Adrenal gland (tissue), 12 donors: ENCODE results near the gene FAM181A. TPM values are rescaled to one million over a fixed set of nuclear protein-coding genes. Genes with fewer than 3 reads are reported as not detected.

Source experiments
- DNase-seq, 7 donors: peaks; one replicate each; pipeline ENCODE4 v3.0.0-alpha.2; 2019 to 2020
- H3K27ac ChIP-seq, 5 donors: fragments of 200-600 bp; sonication (generic) in 4 of 5; 1 replicate in 3 of 5; 2 replicates in 2 of 5; pipeline versions ENCODE4 v1.5.1 to v1.8.0; 2016 to 2020; ENCODE audit warnings: mild to moderate bottlenecking in 1 of 5
- H3K27me3 ChIP-seq: fragments of 200-600 bp; 2 replicates; pipeline ENCODE4 v1.8.0; 2021
- H3K36me3 ChIP-seq, 2 donors: fragments of 200-600 bp; replicated peaks in 1 of 2; 1 replicate in 1 of 2; 2 replicates in 1 of 2; pipeline versions ENCODE4 v1.5.1 to v1.8.0; 2018 to 2022
- H3K4me1 ChIP-seq, 2 donors: fragments of 200-600 bp; replicated peaks in 1 of 2; 1 replicate in 1 of 2; 2 replicates in 1 of 2; pipeline versions ENCODE4 v1.5.1 to v1.8.0; 2018 to 2021
- H3K4me3 ChIP-seq, 4 donors: fragments of 200-600 bp; sonication (generic) in 3 of 4; one replicate each; pipeline ENCODE4 v1.5.1; 2016 to 2018
- H3K9me3 ChIP-seq, 3 donors: fragments of 200-600 bp; sonication (generic) in 1 of 3; replicated peaks in 1 of 3; 1 replicate in 2 of 3; 2 replicates in 1 of 3; pipeline versions ENCODE4 v1.5.1 to v1.8.0; 2016 to 2021
- POLR2A ChIP-seq, 2 donors: fragments of 450-650 bp; IDR thresholded peaks; one replicate each; pipeline ENCODE4 v1.6.1; 2017; ENCODE audit warnings: antibody characterized with exemption in 2 of 2, mild to moderate bottlenecking in 2 of 2, moderate library complexity in 1 of 2
- WGBS, 4 donors: extraction: QIAGEN DNeasy Blood & Tissue Kit in 2 of 4; methylation state at CpG; one replicate each; pipeline versions ENCODE4 v1.1.5 to v1.1.7; 2013 to 2017; 5-methylcytosine and 5-hydroxymethylcytosine counted together
- intact Hi-C, 2 donors: fragments of 100-400 bp; cut with DNase I; formaldehyde crosslinking; loops; one replicate each; pipeline versions ENCODE4 v1.14.1 to v1.15.0; 2022 to 2023
- polyA plus RNA-seq, 3 donors: library from polyadenylated mRNA; stranded (reverse); fragments of 200-250 nt in 2 of 3; fragments of 350-450 nt in 1 of 3; fragmentation: Illumina TruSeq in 1 of 3; extraction: RNeasy Lipid Tissue Mini Kit (QIAGEN cat#74804) in 1 of 3; gene quantifications; one replicate each; pipeline ENCODE4 v1.2.3, GENCODE V29; 2013 to 2014
- total RNA-seq, 9 donors: library from RNA; depleted of rRNA in 4 of 9; stranded (reverse); fragments of >200 nt in 4 of 9; fragments of 120-200 nt in 1 of 9; fragmentation: NEBNext Ultra II Directional in 1 of 9; extraction: Animal tissue kit (Norgen Biotek cat#: 25700) in 1 of 9; gene quantifications; one replicate each; pipeline versions ENCODE4 v1.1.0 to v1.2.4, GENCODE V29; 2013 to 2023
- TF ChIP-seq, protein P1 (sequence below), 6 experiments: fragments of 450-650 bp in 4 of 6; fragments of 200-600 bp in 2 of 6; sonication (generic) in 1 of 6; IDR thresholded peaks; 1 replicate in 5 of 6; 2 replicates in 1 of 6; pipeline versions ENCODE4 v1.5.1 to v1.8.0; 2016 to 2021; ENCODE audit warnings: antibody characterized with exemption in 6 of 6, mild to moderate bottlenecking in 2 of 6, moderate library complexity in 1 of 6
- donor health status: healthy with polysubstance abuse.
- donor health status: Bipolar disorder and iron deficiency.
- donor health status: DM: yes; HTN: yes; CAD: no.
- donor health status: DM: no; HTN: no; CAD: no.
- donor health status: DM: no; HTN: no; CAD: no.
- donor health status: DM: yes; HTN: yes; CAD: no.

FAM181A gene
- total and polyA plus RNA-seq, 12 donors: not detected

DNA sequence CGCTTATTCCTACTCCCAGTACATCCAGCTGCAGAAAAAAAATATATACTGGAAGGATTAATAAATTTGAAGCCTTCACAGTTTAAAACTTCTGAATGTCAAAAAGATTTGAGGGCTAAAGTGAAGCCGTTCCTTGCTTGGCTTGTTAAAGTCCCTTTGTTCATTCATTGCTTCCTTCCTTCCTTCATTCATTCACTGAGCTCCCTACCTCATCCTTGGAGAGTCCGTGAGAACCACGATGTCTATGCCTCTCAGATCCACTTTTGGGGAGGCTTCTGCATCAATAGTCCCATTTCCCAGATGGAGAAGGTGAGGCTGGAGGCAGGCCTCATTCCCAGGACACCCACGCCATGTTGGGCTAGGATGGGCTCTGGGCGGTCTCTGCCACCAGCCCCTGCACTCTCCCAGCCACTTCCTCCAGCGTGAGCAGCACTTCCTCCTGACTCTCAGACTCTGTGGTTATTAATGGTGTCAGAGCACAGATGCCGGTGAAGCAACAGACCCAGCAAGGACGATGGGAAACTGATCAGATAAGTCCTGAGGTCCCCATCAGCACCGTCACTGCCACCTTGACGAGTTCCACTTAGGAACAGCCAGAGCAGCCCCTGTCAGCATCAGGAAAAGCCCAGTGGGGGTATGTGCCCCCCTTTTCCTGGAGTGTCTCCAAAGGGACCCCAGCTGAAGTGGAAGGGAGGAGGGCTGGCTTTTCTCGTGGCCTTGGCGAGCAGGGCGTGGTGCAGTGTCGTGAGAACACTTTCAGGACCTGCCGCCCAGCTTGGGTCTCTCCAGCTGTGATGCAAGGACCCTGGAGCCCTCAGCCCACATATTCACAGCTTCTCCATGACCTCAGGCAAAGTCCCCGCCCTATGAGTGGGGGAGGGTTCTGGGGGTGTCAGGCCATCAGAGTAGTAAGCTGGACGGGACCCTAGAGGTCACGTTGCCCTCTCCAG is 28.0 kb downstream of the FAM181A start:
- TF ChIP-seq, protein P1, sequence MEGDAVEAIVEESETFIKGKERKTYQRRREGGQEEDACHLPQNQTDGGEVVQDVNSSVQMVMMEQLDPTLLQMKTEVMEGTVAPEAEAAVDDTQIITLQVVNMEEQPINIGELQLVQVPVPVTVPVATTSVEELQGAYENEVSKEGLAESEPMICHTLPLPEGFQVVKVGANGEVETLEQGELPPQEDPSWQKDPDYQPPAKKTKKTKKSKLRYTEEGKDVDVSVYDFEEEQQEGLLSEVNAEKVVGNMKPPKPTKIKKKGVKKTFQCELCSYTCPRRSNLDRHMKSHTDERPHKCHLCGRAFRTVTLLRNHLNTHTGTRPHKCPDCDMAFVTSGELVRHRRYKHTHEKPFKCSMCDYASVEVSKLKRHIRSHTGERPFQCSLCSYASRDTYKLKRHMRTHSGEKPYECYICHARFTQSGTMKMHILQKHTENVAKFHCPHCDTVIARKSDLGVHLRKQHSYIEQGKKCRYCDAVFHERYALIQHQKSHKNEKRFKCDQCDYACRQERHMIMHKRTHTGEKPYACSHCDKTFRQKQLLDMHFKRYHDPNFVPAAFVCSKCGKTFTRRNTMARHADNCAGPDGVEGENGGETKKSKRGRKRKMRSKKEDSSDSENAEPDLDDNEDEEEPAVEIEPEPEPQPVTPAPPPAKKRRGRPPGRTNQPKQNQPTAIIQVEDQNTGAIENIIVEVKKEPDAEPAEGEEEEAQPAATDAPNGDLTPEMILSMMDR (IDR thresholded peaks at IDR 0.05): no peak
- no peak for TF ChIP-seq POLR2A (IDR thresholded peaks at IDR 0.05)
- Histone ChIP-seq H3K36me3 (no peaks in the 10 kb centered on the region), H3K27ac (peak overlapping the region in 1 of 5 donors; percentile 29), H3K9me3 (no peaks in the 10 kb centered on the region), H3K4me1 (peaks cover 9 to 25% of the 10 kb centered on the region in 2 donors), H3K4me3 (no peak overlapping the region), H3K27me3 (no peaks in the 10 kb centered on the region)
- intact Hi-C loops: no loop called here
- DNase-seq: peak in 3 of 7 donors; percentile 32 to 59 (median 41)
- WGBS, 4 donors: 50 to 59% (median 50%) methylated on average over 16 to 19 of the region's 19 CpGs

DNA sequence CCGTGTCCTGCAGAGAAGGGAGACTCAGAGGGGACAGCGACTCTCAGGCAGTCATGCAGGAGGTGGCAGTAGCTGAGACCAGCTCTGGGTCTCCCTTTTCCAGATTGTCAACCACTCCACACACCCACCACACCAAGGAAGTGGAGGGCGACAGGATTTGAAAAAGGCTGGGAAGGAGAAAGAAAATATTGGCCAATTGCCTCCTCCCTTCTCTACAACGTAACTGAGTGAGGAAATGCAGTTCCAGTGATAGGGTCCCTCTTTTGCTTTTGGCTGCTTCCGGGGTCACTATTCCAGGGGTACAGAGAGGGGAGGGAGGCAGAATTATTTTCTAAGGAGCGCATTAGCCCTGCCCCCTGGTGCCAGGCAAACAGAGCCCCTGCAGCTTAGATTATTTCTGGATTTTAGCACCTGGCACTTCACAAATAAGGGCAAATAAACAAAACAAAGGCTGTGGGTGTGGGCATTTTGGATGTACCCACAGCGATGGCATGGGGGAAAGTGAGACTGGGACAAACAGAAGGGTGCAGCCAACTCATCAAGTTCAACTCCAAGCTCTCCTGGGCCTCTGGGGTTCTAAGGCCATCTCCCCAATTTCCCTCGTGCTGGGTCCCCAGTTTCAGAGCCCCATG is 28.8 kb downstream of the FAM181A start:
- Histone ChIP-seq H3K9me3 (no peaks in the 10 kb centered on the region), H3K27ac (peak overlapping the region in 1 of 5 donors; percentile 29), H3K4me1 (peaks cover 9 to 25% of the 10 kb centered on the region in 2 donors), H3K36me3 (no peaks in the 10 kb centered on the region), H3K27me3 (no peaks in the 10 kb centered on the region), H3K4me3 (no peak overlapping the region)
- 67 to 82% (median 78%) methylated on average over 7 to 8 of the region's 8 CpGs for WGBS, 4 donors
- intact Hi-C loops: no loop called here
- DNase-seq: no peak
- TF ChIP-seq, protein P1 (IDR thresholded peaks at IDR 0.05): no peak
- TF ChIP-seq POLR2A (IDR thresholded peaks at IDR 0.05): no peak

DNA sequence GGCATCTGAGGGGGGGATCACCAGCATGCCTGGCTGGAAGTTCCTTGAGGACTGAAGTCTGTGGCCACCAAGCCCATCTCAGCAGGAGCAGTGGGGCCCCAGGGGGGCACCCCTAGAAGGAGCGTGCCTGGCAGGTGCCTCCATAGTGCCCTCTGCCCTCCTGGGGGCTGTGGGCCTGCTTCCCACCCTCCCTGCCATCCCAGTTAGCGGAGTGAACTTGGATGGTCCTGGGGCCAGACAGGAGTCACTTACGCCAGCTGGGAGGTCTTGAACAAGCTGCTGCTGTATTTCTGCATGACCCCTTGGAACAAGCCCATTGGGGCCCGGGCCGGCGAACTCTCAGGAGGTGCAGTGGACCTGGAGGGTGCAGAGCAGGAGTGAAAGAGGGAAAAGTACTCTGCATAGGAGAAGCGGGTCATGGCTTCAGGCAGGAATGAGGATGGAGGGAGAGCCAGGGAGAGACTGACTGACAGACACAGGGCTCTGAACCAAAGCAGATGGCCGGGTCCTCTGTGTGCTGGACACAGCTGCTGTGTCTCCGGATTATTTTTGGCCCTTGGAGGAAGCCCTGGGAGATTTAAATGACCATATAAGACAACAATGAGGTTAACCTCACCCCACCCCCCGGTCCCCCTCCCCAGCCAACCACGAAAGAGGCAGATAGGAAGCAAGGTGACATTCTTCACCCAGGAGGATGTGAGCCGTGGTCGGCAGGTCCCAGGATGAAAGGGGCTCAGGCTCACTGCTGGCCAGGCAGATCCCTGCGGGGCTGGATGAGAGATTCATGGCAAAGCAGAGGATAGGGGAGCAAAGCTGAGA is 29.6 kb downstream of the FAM181A start:
- peaks cover 9 to 25% of the 10 kb centered on the region in 2 donors for H3K4me1 ChIP-seq
- DNase-seq: no peak
- no peak overlapping the region for H3K4me3 ChIP-seq
- no peak for TF ChIP-seq POLR2A (IDR thresholded peaks at IDR 0.05)
- no peaks in the 10 kb centered on the region for H3K9me3 ChIP-seq
- intact Hi-C loops: no loop called here
- WGBS, 4 donors: 66 to 82% (median 73%) methylated on average over 11 to 14 of the region's 14 CpGs
- no peaks in the 10 kb centered on the region for H3K27me3 ChIP-seq
- no peak overlapping the region for H3K27ac ChIP-seq
- no peaks in the 10 kb centered on the region for H3K36me3 ChIP-seq

DNA sequence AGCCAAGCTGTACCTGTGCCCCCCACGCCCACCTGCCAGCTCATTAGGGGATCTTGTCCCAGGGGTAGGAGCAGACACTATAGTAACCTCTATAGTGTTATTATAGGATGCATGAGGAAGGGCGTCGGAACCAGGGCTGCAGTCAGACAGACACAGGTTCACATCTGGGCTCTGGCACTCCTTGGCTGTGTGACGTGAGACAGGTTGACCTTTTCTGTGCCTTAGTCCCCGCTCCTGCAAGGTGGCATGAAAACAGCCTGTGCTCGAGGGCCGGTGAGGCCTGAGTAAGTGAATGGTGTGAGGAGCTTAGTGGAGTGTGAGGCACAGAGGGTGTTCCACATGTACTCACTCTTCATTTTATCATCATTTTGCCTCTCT is 30.2 kb downstream of the FAM181A start:
- H3K27ac ChIP-seq: no peak overlapping the region
- no peak overlapping the region for H3K4me3 ChIP-seq
- intact Hi-C loops: no loop called here
- TF ChIP-seq POLR2A (IDR thresholded peaks at IDR 0.05): no peak
- TF ChIP-seq, protein P1 (IDR thresholded peaks at IDR 0.05): no peak
- H3K9me3 ChIP-seq: no peaks in the 10 kb centered on the region
- no peaks in the 10 kb centered on the region for H3K27me3 ChIP-seq
- WGBS, 4 donors: 89 to 95% (median 93%) methylated on average over 4 to 7 of the region's 7 CpGs
- H3K4me1 ChIP-seq: peaks cover 9 to 25% of the 10 kb centered on the region in 2 donors
- no peaks in the 10 kb centered on the region for H3K36me3 ChIP-seq
- DNase-seq: no peak
